ENCODE results near the gene NOVA1.

NOVA1 gene

GRCh38 chr14:26478967-26479366 lies 118.9 kb downstream of the NOVA1 start:
- Histone ChIP-seq H3K4me3 (ENCODE audit: low read length) (no peak overlapping the region), H2AFZ (ENCODE audit: low read depth, low read length) (no peak overlapping the region), H3K36me3 (ENCODE audit: insufficient read depth, low read length) (peaks cover 9% of the 10 kb centered on the region), H3K9me3 (ENCODE audit: low read length) (no peaks in the 10 kb centered on the region), H3K4me1 (ENCODE audit: insufficient read depth, low read length) (no peaks in the 10 kb centered on the region), H3K27me3 (ENCODE audit: insufficient read depth, low read length) (no peaks in the 10 kb centered on the region)

- H3K4me1 ChIP-seq (ENCODE audit: insufficient read depth, low read length), result no peaks in the 10 kb centered on the region
These were observed 131.0 kb downstream of the NOVA1 start for GRCh38 chr14:26466862-26467261.

GRCh38 chr14:26463136-26463535 lies 134.7 kb downstream of the NOVA1 start:
- peaks cover 10% of the 10 kb centered on the region for H3K36me3 ChIP-seq (ENCODE audit: insufficient read depth, low read length)
- no peaks in the 10 kb centered on the region for H3K27me3 ChIP-seq (ENCODE audit: insufficient read depth, low read length)
- peaks cover 8% of the 10 kb centered on the region for H3K9me3 ChIP-seq (ENCODE audit: low read length)
- no peak overlapping the region for H3K4me3 ChIP-seq (ENCODE audit: low read length)
- H3K4me1 ChIP-seq (ENCODE audit: insufficient read depth, low read length), result no peaks in the 10 kb centered on the region
- H2AFZ ChIP-seq (ENCODE audit: low read depth, low read length), result no peak overlapping the region

More at GRCh38 chr14:26466862-26467261, 131.0 kb downstream of the NOVA1 start:
- H3K27me3 ChIP-seq (ENCODE audit: insufficient read depth, low read length), result no peaks in the 10 kb centered on the region
- peaks cover 6% of the 10 kb centered on the region for H3K9me3 ChIP-seq (ENCODE audit: low read length)
- no peak overlapping the region for H3K4me3 ChIP-seq (ENCODE audit: low read length)
- H3K36me3 ChIP-seq (ENCODE audit: insufficient read depth, low read length), result peaks cover 14% of the 10 kb centered on the region
- no peak overlapping the region for H2AFZ ChIP-seq (ENCODE audit: low read depth, low read length)

GRCh38 chr14:26454105-26454504 lies 143.7 kb downstream of the NOVA1 start:
- Histone ChIP-seq H3K9me3 (ENCODE audit: low read length) (peaks cover 2% of the 10 kb centered on the region), H3K27me3 (ENCODE audit: insufficient read depth, low read length) (no peaks in the 10 kb centered on the region), H2AFZ (ENCODE audit: low read depth, low read length) (no peak overlapping the region), H3K36me3 (ENCODE audit: insufficient read depth, low read length) (no peaks in the 10 kb centered on the region), H3K4me1 (ENCODE audit: insufficient read depth, low read length) (no peaks in the 10 kb centered on the region), H3K4me3 (ENCODE audit: low read length) (no peak overlapping the region)

- H3K27me3 ChIP-seq (ENCODE audit: insufficient read depth, low read length), result no peaks in the 10 kb centered on the region
- no peak overlapping the region for H3K4me3 ChIP-seq (ENCODE audit: low read length)
- peaks cover 10% of the 10 kb centered on the region for H3K4me1 ChIP-seq (ENCODE audit: insufficient read depth, low read length)
- no peaks in the 10 kb centered on the region for H3K9me3 ChIP-seq (ENCODE audit: low read length)
- H2AFZ ChIP-seq (ENCODE audit: low read depth, low read length), result no peak overlapping the region
- H3K36me3 ChIP-seq (ENCODE audit: insufficient read depth, low read length), result no peaks in the 10 kb centered on the region
These were observed 149.5 kb downstream of the NOVA1 start for GRCh38 chr14:26448181-26448855.

GRCh38 chr14:26444822-26445221 lies 153.0 kb downstream of the NOVA1 start:
- no peak overlapping the region for H3K4me3 ChIP-seq (ENCODE audit: low read length)
- no peaks in the 10 kb centered on the region for H3K36me3 ChIP-seq (ENCODE audit: insufficient read depth, low read length)
- H3K27me3 ChIP-seq (ENCODE audit: insufficient read depth, low read length), result no peaks in the 10 kb centered on the region
- H3K4me1 ChIP-seq (ENCODE audit: insufficient read depth, low read length), result peaks cover 10% of the 10 kb centered on the region
- no peak overlapping the region for H2AFZ ChIP-seq (ENCODE audit: low read depth, low read length)
- no peaks in the 10 kb centered on the region for H3K9me3 ChIP-seq (ENCODE audit: low read length)

GRCh38 chr14:26443654-26444053 lies 154.2 kb downstream of the NOVA1 start:
- H3K36me3 ChIP-seq (ENCODE audit: insufficient read depth, low read length), result no peaks in the 10 kb centered on the region
- no peaks in the 10 kb centered on the region for H3K9me3 ChIP-seq (ENCODE audit: low read length)
- H3K4me3 ChIP-seq (ENCODE audit: low read length), result no peak overlapping the region
- no peaks in the 10 kb centered on the region for H3K27me3 ChIP-seq (ENCODE audit: insufficient read depth, low read length)
- H2AFZ ChIP-seq (ENCODE audit: low read depth, low read length), result no peak overlapping the region
- peaks cover 10% of the 10 kb centered on the region for H3K4me1 ChIP-seq (ENCODE audit: insufficient read depth, low read length)

GRCh38 chr14:26429205-26429604 lies 168.6 kb downstream of the NOVA1 start:
- H3K36me3 ChIP-seq (ENCODE audit: insufficient read depth, low read length), result no peaks in the 10 kb centered on the region
- H3K27me3 ChIP-seq (ENCODE audit: insufficient read depth, low read length), result no peaks in the 10 kb centered on the region
- no peaks in the 10 kb centered on the region for H3K4me1 ChIP-seq (ENCODE audit: insufficient read depth, low read length)
- H2AFZ ChIP-seq (ENCODE audit: low read depth, low read length), result no peak overlapping the region
- H3K9me3 ChIP-seq (ENCODE audit: low read length), result no peaks in the 10 kb centered on the region
- H3K4me3 ChIP-seq (ENCODE audit: low read length), result no peak overlapping the region

GRCh38 chr14:26427097-26427496 lies 170.7 kb downstream of the NOVA1 start:
- no peaks in the 10 kb centered on the region for H3K9me3 ChIP-seq (ENCODE audit: low read length)
- no peak overlapping the region for H3K4me3 ChIP-seq (ENCODE audit: low read length)
- H3K27me3 ChIP-seq (ENCODE audit: insufficient read depth, low read length), result no peaks in the 10 kb centered on the region
- no peaks in the 10 kb centered on the region for H3K36me3 ChIP-seq (ENCODE audit: insufficient read depth, low read length)
- H2AFZ ChIP-seq (ENCODE audit: low read depth, low read length), result no peak overlapping the region
- peaks cover 5% of the 10 kb centered on the region for H3K4me1 ChIP-seq (ENCODE audit: insufficient read depth, low read length)

- Histone ChIP-seq H3K27me3 (ENCODE audit: insufficient read depth, low read length) (no peaks in the 10 kb centered on the region), H3K4me3 (ENCODE audit: low read length) (no peak overlapping the region), H3K4me1 (ENCODE audit: insufficient read depth, low read length) (peaks cover 6% of the 10 kb centered on the region), H2AFZ (ENCODE audit: low read depth, low read length) (no peak overlapping the region), H3K9me3 (ENCODE audit: low read length) (no peaks in the 10 kb centered on the region), H3K36me3 (ENCODE audit: insufficient read depth, low read length) (no peaks in the 10 kb centered on the region)
These were observed 173.3 kb downstream of the NOVA1 start for GRCh38 chr14:26424537-26424936.

- H3K27me3 ChIP-seq (ENCODE audit: insufficient read depth, low read length), result no peaks in the 10 kb centered on the region
- no peak overlapping the region for H2AFZ ChIP-seq (ENCODE audit: low read depth, low read length)
- H3K9me3 ChIP-seq (ENCODE audit: low read length), result no peaks in the 10 kb centered on the region
- H3K4me1 ChIP-seq (ENCODE audit: insufficient read depth, low read length), result no peaks in the 10 kb centered on the region
- H3K4me3 ChIP-seq (ENCODE audit: low read length), result no peak overlapping the region
- H3K36me3 ChIP-seq (ENCODE audit: insufficient read depth, low read length), result no peaks in the 10 kb centered on the region
These were observed 182.2 kb downstream of the NOVA1 start for GRCh38 chr14:26415618-26416123.

GRCh38 chr14:26414926-26415325 lies 182.9 kb downstream of the NOVA1 start:
- Histone ChIP-seq H3K9me3 (ENCODE audit: low read length) (no peaks in the 10 kb centered on the region), H3K4me3 (ENCODE audit: low read length) (no peak overlapping the region), H2AFZ (ENCODE audit: low read depth, low read length) (no peak overlapping the region), H3K4me1 (ENCODE audit: insufficient read depth, low read length) (no peaks in the 10 kb centered on the region), H3K36me3 (ENCODE audit: insufficient read depth, low read length) (no peaks in the 10 kb centered on the region), H3K27me3 (ENCODE audit: insufficient read depth, low read length) (no peaks in the 10 kb centered on the region)

GRCh38 chr14:26414103-26414502 lies 183.7 kb downstream of the NOVA1 start:
- H3K27me3 ChIP-seq (ENCODE audit: insufficient read depth, low read length), result no peaks in the 10 kb centered on the region
- no peak overlapping the region for H2AFZ ChIP-seq (ENCODE audit: low read depth, low read length)
- no peaks in the 10 kb centered on the region for H3K36me3 ChIP-seq (ENCODE audit: insufficient read depth, low read length)
- H3K9me3 ChIP-seq (ENCODE audit: low read length), result no peaks in the 10 kb centered on the region
- no peak overlapping the region for H3K4me3 ChIP-seq (ENCODE audit: low read length)
- no peaks in the 10 kb centered on the region for H3K4me1 ChIP-seq (ENCODE audit: insufficient read depth, low read length)

- H3K9me3 ChIP-seq (ENCODE audit: low read length), result no peaks in the 10 kb centered on the region
- no peaks in the 10 kb centered on the region for H3K27me3 ChIP-seq (ENCODE audit: insufficient read depth, low read length)
- no peaks in the 10 kb centered on the region for H3K36me3 ChIP-seq (ENCODE audit: insufficient read depth, low read length)
- H2AFZ ChIP-seq (ENCODE audit: low read depth, low read length), result no peak overlapping the region
- H3K4me3 ChIP-seq (ENCODE audit: low read length), result no peak overlapping the region
- H3K4me1 ChIP-seq (ENCODE audit: insufficient read depth, low read length), result no peaks in the 10 kb centered on the region
These were observed 185.4 kb downstream of the NOVA1 start for GRCh38 chr14:26412421-26412820.

Data from neuron (in vitro differentiated cells).